C4-2B (cell line): Measurements from ENCODE around the gene DLG4.
"Not testable (repeated sequence)": the region's sequence is repeated elsewhere in the genome, so short reads cannot be mapped to it uniquely, and the experiment has no call there.

ENCODE experiments used
- CTCF ChIP-seq: fragments of 450-650 bp; conservative IDR thresholded peaks from 2 replicates; pipeline ENCODE4 v1.5.1; 2017; ENCODE audit warnings: mild to moderate bottlenecking
- ZFX ChIP-seq: fragments of 450-650 bp; IDR thresholded peaks from 2 replicates; pipeline ENCODE4 v1.6.1; 2017

DNA sequence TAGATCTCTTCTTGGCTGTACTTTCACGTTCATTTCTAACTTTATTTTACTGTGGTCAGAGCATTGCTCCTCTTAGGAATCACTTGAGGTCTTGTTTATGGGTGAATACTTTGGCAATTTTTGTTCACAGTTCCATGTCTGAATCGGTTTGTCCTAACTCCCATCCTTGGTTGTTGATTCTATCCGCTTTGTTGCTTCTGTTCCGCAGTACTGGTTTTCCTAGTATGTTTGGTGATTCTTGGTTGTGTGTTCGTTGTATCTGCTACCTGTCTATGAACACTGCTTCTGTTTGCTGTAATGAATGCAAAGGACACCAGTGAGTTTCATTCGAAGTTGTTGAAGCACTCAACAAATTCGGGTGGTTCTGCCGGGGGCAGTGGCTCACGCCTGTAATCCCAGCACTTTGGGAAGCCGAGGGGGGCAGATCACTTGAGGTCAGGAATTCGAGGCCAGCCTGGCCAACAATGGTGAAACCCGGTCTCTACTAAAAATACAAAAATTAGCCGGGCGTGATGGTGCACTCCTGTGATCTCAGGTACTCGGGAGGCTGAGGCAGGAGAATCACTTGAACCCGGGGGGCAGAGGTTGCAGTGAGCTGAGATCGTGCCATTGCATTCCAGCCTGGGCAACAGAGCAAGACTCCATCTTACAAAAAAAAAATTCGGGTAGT is 47.0 kb downstream of the DLG4 start:
- not testable (repeated sequence) for TF ChIP-seq CTCF, ZFX
